GM19468 (cell line): ENCODE results near the gene NR2E3.

Experiments
- ATAC-seq: cut with Tn5 transposase; IDR thresholded peaks from one replicate; pipeline ENCODE4 v1.9.1; 2021; ENCODE audit warnings: mild to moderate bottlenecking, moderate library complexity, moderate number of reproducible peaks; ENCODE audit not compliant: unreplicated experiment; ENCODE audit errors: extremely low read depth

Gene NR2E3

GRCh38 chr15:71810256-71811035 lies at the start of gene NR2E3:
Gene NR2E3 (plus strand): TSS chr15:71810554. CDS start chr15:71810744, 190 bp downstream.
- no peak for ATAC-seq

- ATAC-seq = no peak
Measured at GRCh38 chr15:71760852-71761251, 49.5 kb upstream of the NR2E3 start.

GRCh38 chr15:71761649-71762048 lies 48.7 kb upstream of the NR2E3 start:
- no peak for ATAC-seq

- no peak for ATAC-seq
Measured at GRCh38 chr15:71768184-71768583, 42.2 kb upstream of the NR2E3 start.

DNA sequence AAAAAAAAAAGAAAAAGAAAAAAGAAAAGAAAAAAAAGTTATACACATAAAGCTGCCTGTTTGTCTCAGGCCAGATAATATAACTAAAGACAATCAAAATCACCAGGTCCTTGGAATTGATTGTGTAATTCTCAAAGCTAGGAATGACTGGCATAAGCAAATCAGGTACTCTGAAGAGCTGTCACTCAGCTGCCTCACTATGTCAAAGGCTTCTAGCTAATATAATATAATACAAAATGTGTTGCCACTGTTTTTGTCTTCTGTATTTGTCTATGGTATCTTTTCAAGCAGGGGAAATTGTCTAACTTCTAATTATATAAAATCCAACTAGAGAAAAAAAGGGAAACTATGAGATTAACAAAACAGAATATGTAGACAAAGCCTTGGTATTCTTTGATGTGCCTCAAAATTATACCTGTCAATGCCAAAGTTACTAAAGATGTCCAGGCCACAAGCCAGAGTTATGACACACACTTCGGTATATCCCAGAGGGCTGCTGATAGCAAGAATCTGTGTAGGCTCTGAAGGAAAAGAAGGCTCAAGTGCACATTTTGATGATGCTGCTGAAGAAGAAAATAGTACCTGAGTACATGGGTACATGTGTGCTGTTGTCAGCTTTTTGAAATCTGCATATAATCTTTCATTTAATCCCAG lies 37.0 kb upstream of the NR2E3 start:
- no peak for ATAC-seq

- no peak for ATAC-seq
Measured at GRCh38 chr15:71775856-71776255, 34.5 kb upstream of the NR2E3 start.

DNA sequence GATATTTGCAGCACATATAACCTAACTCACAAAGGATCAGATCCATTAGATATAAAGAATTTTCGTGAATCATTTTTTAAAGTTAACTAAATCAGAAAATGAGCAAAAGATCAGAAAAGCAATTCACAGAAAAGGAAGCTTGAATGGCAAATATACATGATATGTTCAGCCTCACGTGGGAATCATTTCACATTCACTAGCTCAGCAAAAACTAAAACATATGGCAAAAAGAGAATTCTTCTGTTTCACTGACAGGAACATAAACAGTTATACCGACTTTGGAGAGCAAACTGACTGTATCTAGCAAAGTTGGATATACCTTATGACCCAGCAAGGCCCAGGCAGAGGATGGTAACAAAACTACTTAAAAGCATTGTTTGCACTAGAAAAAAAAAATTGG lies 34.0 kb upstream of the NR2E3 start:
- no peak for ATAC-seq

DNA sequence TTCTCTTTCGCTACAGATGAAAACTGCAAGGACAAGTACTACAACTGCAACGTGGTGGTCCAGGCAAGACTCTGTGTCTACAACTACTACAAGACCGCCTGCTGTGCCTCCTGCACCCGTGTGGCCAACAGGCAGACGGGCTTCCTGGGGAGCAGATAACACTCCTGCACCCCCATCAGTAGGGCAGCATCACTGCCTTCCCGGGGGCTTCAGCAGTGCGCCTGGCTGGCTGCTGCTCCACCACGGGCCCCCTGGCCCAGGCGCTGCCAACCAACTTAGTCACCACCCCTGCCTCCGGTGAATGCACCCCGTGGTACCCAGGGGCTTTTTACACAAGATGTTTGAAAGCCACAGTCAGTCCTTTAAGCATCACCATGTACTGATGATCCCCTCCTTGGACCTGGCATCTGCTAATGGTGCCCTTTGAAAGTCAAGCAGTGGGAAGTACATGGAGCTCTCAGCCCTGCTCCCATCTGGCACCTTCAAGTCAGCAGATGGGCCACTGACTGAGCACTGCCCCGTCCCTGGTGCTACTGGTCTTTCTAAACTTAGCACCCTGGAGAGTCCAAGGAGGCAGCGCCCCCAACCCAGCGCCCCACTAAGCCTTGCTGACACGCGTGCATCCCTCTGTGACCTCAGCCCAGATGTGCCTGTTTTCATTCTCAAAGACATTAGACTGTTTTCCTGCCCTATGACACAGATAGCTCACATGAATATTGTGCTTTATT lies 33.0 kb upstream of the NR2E3 start:
- ATAC-seq = no peak

GRCh38 chr15:71779073-71779797 lies 31.1 kb upstream of the NR2E3 start:
- ATAC-seq = no peak

GRCh38 chr15:71780115-71780976 lies 30.0 kb upstream of the NR2E3 start:
- no peak for ATAC-seq

GRCh38 chr15:71781179-71781964 lies 29.0 kb upstream of the NR2E3 start:
- no peak for ATAC-seq

GRCh38 chr15:71781965-71782265 lies 28.4 kb upstream of the NR2E3 start:
- no peak for ATAC-seq

DNA sequence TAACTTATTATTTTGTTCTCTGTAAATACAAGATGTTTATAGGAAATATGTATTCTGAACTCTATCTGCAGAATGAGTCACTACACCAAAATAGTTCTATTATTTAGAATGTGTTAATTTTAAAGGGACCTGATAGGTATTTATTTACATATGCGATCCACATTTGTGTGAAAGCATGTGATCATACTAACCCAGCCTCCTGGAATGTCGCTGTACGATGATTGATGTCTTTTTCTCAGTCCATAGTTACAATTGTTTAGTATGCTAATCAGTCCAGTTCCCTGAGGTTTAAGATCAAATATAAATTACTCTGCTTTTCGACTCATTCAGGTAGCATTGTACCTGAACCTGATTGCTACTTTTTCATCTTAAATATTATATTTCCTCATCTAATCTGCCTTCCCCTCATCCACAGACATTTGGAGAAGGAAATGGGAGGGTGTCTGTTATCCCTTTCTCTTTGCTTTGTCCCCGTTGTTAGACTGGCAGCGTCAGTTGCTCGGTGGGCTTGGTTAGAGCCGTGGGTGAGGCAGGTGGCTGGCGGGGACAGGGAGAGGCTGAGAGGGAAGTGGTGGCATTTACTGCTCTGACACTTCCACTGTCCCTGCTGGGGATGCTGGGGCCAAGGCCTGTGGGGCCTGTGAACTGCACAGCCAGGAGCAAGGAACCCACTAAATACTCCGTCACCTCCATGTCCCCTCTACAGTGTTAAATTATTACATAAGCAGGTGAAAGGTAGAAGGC lies 27.8 kb upstream of the NR2E3 start:
- no peak for ATAC-seq

DNA sequence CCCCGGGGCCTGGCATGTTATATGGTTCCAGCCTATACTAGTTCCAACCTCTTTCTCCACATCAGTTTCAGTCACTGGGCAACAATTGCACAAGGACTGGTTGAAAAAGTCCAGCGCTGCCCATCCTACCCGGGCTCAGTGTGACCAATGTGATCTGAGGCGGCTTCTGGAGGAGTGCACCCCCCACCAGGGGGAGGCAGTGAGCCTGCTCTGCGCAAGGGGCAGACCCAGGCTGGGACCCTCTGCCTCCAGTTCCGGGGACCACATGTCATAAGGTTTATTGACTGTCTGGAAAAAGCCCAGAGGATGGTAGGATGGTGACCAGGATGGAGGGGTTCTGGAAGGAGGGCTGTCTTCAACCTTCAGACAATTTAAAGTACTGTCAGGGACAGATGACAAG lies 25.6 kb upstream of the NR2E3 start:
- no peak for ATAC-seq

- no peak for ATAC-seq
Measured at GRCh38 chr15:71785996-71786395, 24.4 kb upstream of the NR2E3 start.

DNA sequence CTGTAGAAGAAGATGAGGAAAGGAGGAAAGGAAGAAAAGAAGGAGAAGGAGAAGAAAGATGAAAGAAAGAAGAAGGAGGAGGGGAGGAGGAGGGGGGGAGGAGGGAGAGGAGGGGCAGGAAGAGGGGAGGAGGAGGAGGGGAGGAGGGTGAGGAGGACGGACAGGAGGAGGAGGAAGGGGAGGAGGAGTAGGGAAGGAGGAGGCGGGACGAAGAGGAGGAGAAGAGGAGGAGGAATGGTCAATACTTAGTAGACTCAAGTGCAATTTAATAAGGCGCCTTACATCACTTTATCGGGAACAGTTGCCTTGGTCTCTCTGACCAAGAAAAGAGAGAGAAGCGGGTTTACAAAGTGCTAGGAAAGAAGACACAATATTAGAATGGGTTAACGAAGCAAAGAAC lies 23.7 kb upstream of the NR2E3 start:
- no peak for ATAC-seq

DNA sequence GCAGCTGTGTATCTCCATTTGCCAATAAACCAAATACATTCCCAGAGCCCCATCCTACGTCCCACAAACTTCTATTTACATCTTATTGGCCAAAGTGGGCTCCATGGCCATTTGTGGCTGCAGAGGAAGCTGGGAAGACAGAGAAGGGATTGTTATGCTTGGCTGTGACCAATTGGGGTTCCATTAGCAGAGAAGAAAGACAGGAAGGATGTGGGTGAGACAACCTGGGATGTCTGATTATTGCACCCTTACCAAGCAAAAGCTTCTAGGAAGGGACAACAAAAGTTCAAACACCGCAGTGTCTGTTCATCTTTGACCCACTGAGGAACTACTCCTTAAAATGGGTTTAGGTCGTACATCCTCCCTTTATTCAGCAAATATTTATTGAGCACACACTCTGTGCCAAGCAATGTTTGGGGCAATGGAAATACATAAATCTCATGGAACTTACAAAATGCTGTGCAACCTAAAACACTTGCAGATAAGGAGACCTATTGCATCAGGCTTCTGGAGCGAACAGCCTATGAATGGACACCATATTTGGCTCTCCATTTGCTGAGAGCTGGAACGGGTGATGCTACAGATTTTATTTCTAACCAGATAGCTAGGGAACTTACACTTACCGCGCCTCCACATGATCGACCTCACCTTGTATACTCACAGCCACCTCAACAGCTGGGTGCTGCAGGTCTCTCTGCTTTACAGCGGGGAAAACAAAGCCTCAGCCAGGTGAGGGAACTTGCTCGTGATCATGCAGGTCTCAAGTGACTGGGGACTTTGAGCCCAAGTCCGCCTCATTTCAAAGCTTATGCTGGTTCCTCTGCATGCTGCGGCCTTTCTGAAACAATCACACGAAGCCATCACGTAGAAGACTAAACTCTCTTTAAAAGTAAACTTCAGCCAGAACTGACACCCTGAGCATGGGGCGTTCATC lies 21.4 kb upstream of the NR2E3 start:
- ATAC-seq = no peak
